Epidermal melanocyte (primary cell): ENCODE results near the gene HHATL.

Experiments used
- DNase-seq: peaks from one replicate; pipeline ENCODE4 v3.0.0; 2011; ENCODE audit warnings: low spot score; ENCODE audit not compliant: insufficient read length

The HHATL gene

GRCh38 chr3:42684632-42685362 is 17.8 kb downstream of the HHATL start:
- no peak for DNase-seq

GRCh38 chr3:42683875-42684598 is 18.6 kb downstream of the HHATL start:
- DNase-seq: peak; percentile 95

GRCh38 chr3:42682301-42683070 is 20.1 kb downstream of the HHATL start:
- DNase-seq: no peak

GRCh38 chr3:42681361-42682038 is 21.1 kb downstream of the HHATL start:
- no peak for DNase-seq

- no peak for DNase-seq
Measured at GRCh38 chr3:42680806-42681205, 21.8 kb downstream of the HHATL start.

GRCh38 chr3:42680271-42680670 is 22.3 kb downstream of the HHATL start:
- DNase-seq: no peak

GRCh38 chr3:42678447-42678846 is 24.2 kb downstream of the HHATL start:
- no peak for DNase-seq

GRCh38 chr3:42675909-42676308 is 26.7 kb downstream of the HHATL start:
- no peak for DNase-seq

- DNase-seq: no peak
Measured at GRCh38 chr3:42674146-42674545, 28.5 kb downstream of the HHATL start.

- no peak for DNase-seq
Measured at GRCh38 chr3:42673082-42673481, 29.5 kb downstream of the HHATL start.

- DNase-seq: no peak
Measured at GRCh38 chr3:42672515-42672914, 30.1 kb downstream of the HHATL start.

GRCh38 chr3:42670670-42671069 is 31.9 kb downstream of the HHATL start:
- DNase-seq: no peak

- peak; percentile 7 for DNase-seq
Measured at GRCh38 chr3:42670051-42670576, 32.5 kb downstream of the HHATL start.

GRCh38 chr3:42668793-42669217 is 33.8 kb downstream of the HHATL start:
- no peak for DNase-seq

GRCh38 chr3:42668413-42668760 is 34.2 kb downstream of the HHATL start:
- DNase-seq: no peak

- DNase-seq: no peak
Measured at GRCh38 chr3:42667523-42668412, 34.8 kb downstream of the HHATL start.

- no peak for DNase-seq
Measured at GRCh38 chr3:42667096-42667522, 35.5 kb downstream of the HHATL start.

- DNase-seq: no peak
Measured at GRCh38 chr3:42666577-42666998, 36.0 kb downstream of the HHATL start.

- DNase-seq: no peak
Measured at GRCh38 chr3:42666022-42666421, 36.6 kb downstream of the HHATL start.
